ENCODE measurements around the gene HTR2C.
"Not testable (repeated sequence)": the region's sequence is repeated elsewhere in the genome, so short reads cannot be mapped to it uniquely, and the experiment has no call there.

The HTR2C gene

GRCh38 chrX:114712466-114712865 is 128.6 kb downstream of the HTR2C start:
- DNase-seq (ENCODE audit: low read depth in 2 of 2) = no peak

- DNase-seq (ENCODE audit: low read depth in 2 of 2) = no peak
Measured at GRCh38 chrX:114715096-114715495, 131.2 kb downstream of the HTR2C start.

GRCh38 chrX:114717921-114718320 is 134.0 kb downstream of the HTR2C start:
- DNase-seq (ENCODE audit: low read depth in 2 of 2) = no peak

GRCh38 chrX:114766541-114766940 is 182.7 kb downstream of the HTR2C start:
- DNase-seq (ENCODE audit: low read depth in 2 of 2) = no peak

GRCh38 chrX:114774691-114775090 is 190.8 kb downstream of the HTR2C start:
- DNase-seq (ENCODE audit: low read depth in 2 of 2) = no peak

GRCh38 chrX:114782925-114783324 is 199.0 kb downstream of the HTR2C start:
- DNase-seq (ENCODE audit: low read depth in 2 of 2) = no peak

- no peak for DNase-seq (ENCODE audit: low read depth in 2 of 2)
Measured at GRCh38 chrX:114787061-114787460, 203.2 kb downstream of the HTR2C start.

- DNase-seq (ENCODE audit: low read depth in 2 of 2) = no peak
Measured at GRCh38 chrX:114797494-114797893, 213.6 kb downstream of the HTR2C start.

GRCh38 chrX:114798907-114799306 is 215.0 kb downstream of the HTR2C start:
- DNase-seq (ENCODE audit: low read depth in 2 of 2) = no peak

GRCh38 chrX:114800719-114801118 is 216.8 kb downstream of the HTR2C start:
- no peak for DNase-seq (ENCODE audit: low read depth in 2 of 2)

- no peak for DNase-seq (ENCODE audit: low read depth in 2 of 2)
Measured at GRCh38 chrX:114819509-114819908, 235.6 kb downstream of the HTR2C start.

GRCh38 chrX:114841051-114841450 is 257.2 kb downstream of the HTR2C start:
- no peak for DNase-seq (ENCODE audit: low read depth in 2 of 2)

- DNase-seq (ENCODE audit: low read depth in 2 of 2) = no peak
Measured at GRCh38 chrX:114842181-114842580, 258.3 kb downstream of the HTR2C start.

- no peak for DNase-seq (ENCODE audit: low read depth in 2 of 2)
Measured at GRCh38 chrX:114889481-114889880, 305.6 kb downstream of the HTR2C start.

- DNase-seq (ENCODE audit: low read depth in 2 of 2) = no peak
Measured at GRCh38 chrX:114903618-114904017, 319.7 kb downstream of the HTR2C start.

- DNase-seq (ENCODE audit: low read depth in 2 of 2) = no peak
Measured at GRCh38 chrX:114905251-114905650, 321.4 kb downstream of the HTR2C start.

- DNase-seq (ENCODE audit: low read depth in 2 of 2) = no peak
Measured at GRCh38 chrX:114906984-114907510, 323.2 kb downstream of the HTR2C start.

GRCh38 chrX:114924423-114924822 is 340.5 kb downstream of the HTR2C start:
- no peak for DNase-seq (ENCODE audit: low read depth in 2 of 2)

- no peak for DNase-seq (ENCODE audit: low read depth in 2 of 2)
Measured at GRCh38 chrX:114924856-114925255, 341.0 kb downstream of the HTR2C start.

GRCh38 chrX:114930227-114930626 is 346.3 kb downstream of the HTR2C start:
- no peak for DNase-seq (ENCODE audit: low read depth in 2 of 2)

GRCh38 chrX:114932550-114932949 is 348.7 kb downstream of the HTR2C start:
- DNase-seq (ENCODE audit: low read depth in 2 of 2) = no peak

GRCh38 chrX:114933291-114933690 is 349.4 kb downstream of the HTR2C start:
- not testable (repeated sequence) for DNase-seq (ENCODE audit: low read depth in 2 of 2)

- not testable (repeated sequence) for DNase-seq (ENCODE audit: low read depth in 2 of 2)
Measured at GRCh38 chrX:114937090-114937489, 353.2 kb downstream of the HTR2C start.

GRCh38 chrX:114952696-114953095 is 368.8 kb downstream of the HTR2C start:
- no peak for DNase-seq (ENCODE audit: low read depth in 2 of 2)

Measured in activated CD4-positive, alpha-beta T cell treated with anti-CD3 and anti-CD28 coated beads for 24 hours (primary cell).